Sigmoid colon (tissue), 3 donors: ENCODE data around the gene SOAT2.

Experiments used
- CTCF ChIP-seq, 4 experiments: fragments of 450-650 bp in 3 of 4; fragments of 200-600 bp in 1 of 4; IDR thresholded peaks; one replicate each; pipeline ENCODE4 v1.5.1; 2016 to 2019; ENCODE audit warnings: antibody characterized with exemption in 4 of 4, mild to moderate bottlenecking in 3 of 4, moderate library complexity in 2 of 4
- POLR2A ChIP-seq, 2 donors: fragments of 450-650 bp; IDR thresholded peaks; one replicate each; pipeline ENCODE4 v1.6.1; 2016; ENCODE audit warnings: antibody characterized with exemption in 2 of 2, mild to moderate bottlenecking in 2 of 2, moderate library complexity in 2 of 2

DNA sequence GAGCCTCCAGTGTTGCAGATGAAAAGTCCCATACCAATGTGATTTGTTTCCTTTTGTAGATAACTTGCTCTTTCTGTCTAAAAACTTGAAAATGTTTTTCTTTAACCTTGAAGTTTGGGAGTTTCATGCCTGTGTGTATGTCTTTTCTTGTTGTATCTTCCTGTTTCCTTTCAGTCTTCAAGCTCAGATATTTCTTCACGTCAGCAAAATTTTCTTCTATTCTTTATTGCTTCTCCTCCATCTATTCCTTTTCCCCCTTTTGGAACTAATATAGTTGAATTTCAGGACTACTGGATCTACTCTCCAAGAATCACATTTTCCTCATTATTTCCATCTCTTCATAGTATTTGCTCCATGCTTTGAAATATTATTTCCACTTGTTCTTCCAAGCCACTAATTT lies 23.9 kb downstream of the SOAT2 start:
- TF ChIP-seq CTCF (IDR thresholded peaks at IDR 0.05) (no peak), POLR2A (IDR thresholded peaks at IDR 0.05) (no peak)
